Fibroblast of pulmonary artery (primary cell): ENCODE results near the gene RPL34.

Source experiments
- DNase-seq: peaks from one replicate; pipeline ENCODE4 v3.0.0-alpha.2; 2010; ENCODE audit warnings: low read depth
- H3K4me3 ChIP-seq: replicated peaks from 2 replicates; pipeline ENCODE4 v1.5.1; 2011; ENCODE audit warnings: low read depth, mild to moderate bottlenecking, control low read depth, low read length, moderate library complexity
- TF ChIP-seq, protein P1 (sequence below): IDR thresholded peaks from 2 replicates; pipeline ENCODE4 v1.5.1; 2011; ENCODE audit warnings: mild to moderate bottlenecking, control low read depth, low read length, inconsistent platforms; ENCODE audit errors: missing control alignments

Gene RPL34

DNA sequence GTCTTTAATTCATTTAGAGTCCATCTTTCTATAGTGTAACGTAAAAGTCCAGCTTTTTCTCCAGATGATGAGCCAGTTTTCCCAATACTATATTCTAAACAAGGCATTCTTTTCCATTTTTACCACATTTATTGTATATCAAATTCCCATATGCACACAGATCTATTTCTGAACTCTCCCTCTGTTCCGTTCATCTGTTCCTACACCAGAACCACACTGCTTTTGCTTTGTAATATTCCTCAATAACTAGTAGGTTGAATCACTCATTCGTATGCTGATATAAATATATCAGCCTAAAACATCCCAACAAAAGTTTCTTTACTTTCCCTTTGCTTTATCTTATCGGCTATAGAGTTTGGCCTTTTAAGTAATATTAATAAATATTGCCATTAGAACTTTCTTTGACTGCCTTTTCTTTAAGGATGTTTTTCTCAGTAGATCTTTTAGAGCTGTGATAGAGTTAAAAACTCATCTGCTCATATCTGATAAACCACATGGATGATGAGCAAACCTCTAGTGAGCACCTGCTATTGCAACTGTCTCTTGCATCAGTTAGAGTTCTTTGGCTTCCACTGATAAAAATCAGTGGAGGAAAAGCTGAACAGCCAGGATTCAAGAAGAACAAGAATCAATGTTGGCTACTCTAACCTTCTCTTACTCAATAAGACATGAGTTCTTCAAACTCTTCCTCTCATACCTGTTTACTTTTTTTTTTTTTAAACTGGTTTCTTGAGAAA, 13.1 kb upstream of the RPL34 start:
- DNase-seq: no peak
- TF ChIP-seq, protein P1, sequence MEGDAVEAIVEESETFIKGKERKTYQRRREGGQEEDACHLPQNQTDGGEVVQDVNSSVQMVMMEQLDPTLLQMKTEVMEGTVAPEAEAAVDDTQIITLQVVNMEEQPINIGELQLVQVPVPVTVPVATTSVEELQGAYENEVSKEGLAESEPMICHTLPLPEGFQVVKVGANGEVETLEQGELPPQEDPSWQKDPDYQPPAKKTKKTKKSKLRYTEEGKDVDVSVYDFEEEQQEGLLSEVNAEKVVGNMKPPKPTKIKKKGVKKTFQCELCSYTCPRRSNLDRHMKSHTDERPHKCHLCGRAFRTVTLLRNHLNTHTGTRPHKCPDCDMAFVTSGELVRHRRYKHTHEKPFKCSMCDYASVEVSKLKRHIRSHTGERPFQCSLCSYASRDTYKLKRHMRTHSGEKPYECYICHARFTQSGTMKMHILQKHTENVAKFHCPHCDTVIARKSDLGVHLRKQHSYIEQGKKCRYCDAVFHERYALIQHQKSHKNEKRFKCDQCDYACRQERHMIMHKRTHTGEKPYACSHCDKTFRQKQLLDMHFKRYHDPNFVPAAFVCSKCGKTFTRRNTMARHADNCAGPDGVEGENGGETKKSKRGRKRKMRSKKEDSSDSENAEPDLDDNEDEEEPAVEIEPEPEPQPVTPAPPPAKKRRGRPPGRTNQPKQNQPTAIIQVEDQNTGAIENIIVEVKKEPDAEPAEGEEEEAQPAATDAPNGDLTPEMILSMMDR: no peak

DNA sequence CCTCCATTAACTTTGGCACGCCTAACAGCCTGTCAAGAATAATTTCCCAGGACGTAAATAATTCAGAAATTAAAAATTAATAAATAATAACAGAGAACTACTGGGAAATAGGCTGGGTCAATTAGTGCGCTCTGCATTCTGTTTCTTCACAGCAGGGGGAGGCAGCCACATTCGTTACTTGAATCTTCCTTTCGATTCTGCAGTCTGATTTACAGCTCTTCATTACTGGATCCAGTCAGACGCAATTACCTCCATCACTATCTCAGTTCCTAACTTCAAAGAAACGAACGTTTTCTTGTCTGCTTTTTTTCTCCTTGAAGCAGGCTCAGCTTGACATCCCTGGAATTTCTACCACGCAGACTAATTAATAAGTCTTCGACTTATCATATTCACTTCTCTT, 9.0 kb upstream of the RPL34 start:
- peak overlapping the region; percentile 57 for H3K4me3 ChIP-seq
- DNase-seq: peak; percentile 63
- TF ChIP-seq, protein P1: peak; percentile 57

More for the DNA sequence above, 13.1 kb upstream of the RPL34 start:
- H3K4me3 ChIP-seq: no peak overlapping the region

DNA sequence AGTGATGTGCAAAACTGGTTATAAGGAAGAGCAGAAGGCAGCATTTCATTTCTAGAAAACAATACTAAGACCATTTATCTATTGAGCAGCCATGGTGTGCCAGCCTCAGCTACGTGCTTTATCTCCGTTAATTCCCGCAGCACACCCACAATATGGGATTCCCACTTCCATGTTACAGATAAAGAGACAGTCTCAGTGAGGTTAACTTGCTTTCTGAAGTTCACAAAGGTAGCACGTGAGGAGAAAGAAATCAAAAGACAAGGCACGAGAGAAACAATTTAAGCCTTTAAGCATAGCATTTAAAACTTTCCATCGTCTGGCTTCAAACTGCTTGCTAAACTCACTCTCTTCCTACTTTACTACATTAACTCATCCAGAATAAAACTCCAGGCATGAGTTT, 8.0 kb upstream of the RPL34 start:
- TF ChIP-seq, protein P1: no peak
- no peak for DNase-seq
- no peak overlapping the region for H3K4me3 ChIP-seq

DNA sequence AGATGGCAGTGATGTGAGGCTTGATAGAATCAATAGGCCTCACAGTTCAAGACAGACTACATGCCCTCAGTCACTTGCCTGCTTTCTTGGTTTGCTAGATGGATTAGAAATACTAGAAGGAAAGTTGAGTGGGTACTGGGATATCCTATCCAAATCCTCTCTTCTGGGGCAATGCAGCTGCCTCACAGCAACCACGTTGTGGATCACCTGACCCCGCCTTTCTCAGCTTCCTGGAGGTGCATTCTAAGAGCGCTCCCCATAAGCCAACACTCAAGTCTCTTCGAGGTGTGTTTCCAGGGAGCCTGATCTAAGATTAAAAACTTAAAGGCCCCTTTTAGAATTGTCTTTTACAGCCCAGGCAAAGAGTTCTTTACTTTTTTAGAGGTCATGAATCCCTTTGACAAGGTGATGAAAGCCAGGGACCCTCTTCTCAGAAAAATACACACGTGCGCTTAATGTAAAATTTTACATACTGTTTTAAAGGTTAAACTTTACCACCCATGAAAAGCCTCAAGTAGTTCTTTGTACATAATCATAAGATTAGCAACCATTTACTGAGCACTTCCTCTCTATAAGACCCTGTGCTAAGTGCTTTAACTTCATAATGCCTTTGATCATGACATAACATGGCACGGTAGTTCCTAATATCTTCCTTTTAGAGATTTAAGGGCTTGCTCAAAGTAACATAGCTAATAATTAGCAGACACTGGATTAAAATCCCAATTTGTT, 840 bp upstream of the RPL34 start:
- peak overlapping the region; percentile 75 for H3K4me3 ChIP-seq
- TF ChIP-seq, protein P1: no peak
- DNase-seq: no peak

DNA sequence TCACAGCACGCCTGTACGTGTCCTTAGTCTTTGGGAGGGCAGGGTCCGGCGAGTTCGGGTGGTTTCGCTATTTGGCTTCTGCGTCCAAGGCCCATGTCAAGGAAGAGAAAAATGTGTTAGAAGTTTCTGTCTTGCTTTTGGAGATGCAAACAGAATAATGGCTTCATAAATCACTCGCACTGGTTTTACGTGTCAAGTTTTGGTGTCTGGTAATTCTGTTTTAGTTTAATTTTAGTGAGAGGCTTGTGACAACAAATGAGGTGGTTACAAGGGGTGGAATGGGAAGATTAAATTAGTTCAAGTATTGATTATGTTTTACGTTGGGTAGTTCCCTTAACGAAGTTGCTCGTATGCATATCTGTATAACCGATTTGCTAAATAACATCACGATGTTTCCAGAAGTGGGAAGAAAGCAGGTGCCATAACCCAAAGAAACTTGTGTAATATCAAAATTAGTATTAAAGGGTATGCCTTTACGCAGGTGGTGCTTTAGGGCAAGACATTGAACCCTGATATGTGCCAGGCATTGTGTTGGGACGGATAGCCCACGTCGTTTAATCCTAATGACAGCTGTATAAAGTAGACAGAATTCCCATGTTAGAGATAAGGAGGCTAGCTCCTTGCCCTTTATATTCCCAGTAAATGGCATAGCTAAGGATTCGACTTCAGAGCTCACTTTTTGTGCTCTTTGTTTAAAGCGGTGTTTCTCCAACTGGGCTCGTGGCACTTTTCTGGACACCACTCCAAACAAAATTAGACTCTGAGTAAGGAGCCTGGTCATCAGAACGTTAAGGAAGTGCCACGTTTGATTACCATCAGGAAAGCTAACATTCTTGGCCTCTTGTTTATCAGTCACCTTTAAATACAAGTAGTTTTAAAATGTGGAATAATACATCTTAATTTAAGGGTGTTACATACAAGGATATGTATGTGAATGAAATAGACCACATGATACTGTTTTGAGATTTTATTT, 843 bp downstream of the RPL34 start:
- peak overlapping the region; percentile 75 for H3K4me3 ChIP-seq
- TF ChIP-seq, protein P1: no peak
- DNase-seq: no peak

DNA sequence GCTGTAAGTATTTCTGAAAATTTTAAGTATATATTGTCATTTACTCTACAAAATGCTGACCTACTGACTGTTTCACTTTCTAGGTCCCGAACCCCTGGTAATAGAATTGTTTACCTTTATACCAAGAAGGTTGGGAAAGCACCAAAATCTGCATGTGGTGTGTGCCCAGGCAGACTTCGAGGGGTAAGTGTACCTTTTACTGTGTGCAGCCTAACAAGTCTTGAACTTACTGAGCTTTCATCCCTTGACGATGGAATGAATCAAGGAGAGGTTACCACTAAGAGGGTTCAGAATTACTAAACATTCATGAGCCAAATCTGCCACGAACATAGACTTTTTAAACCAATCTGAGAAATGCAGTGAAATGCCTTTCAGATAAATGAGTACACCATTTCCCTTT, 1.6 kb downstream of the RPL34 start:
- peak overlapping the region; percentile 75 for H3K4me3 ChIP-seq
- TF ChIP-seq, protein P1: no peak
- no peak for DNase-seq
